Adrenal gland (tissue), 12 donors: Measurements from ENCODE around the gene TMEM132D. TPM values are rescaled to one million over a fixed set of nuclear protein-coding genes. Genes with fewer than 3 reads are reported as not detected.

Experiments
- DNase-seq, 7 donors: peaks; one replicate each; pipeline ENCODE4 v3.0.0-alpha.2; 2019 to 2020
- H3K27ac ChIP-seq, 5 donors: fragments of 200-600 bp; sonication (generic) in 4 of 5; 1 replicate in 3 of 5; 2 replicates in 2 of 5; pipeline versions ENCODE4 v1.5.1 to v1.8.0; 2016 to 2020; ENCODE audit warnings: mild to moderate bottlenecking in 1 of 5
- H3K27me3 ChIP-seq: fragments of 200-600 bp; 2 replicates; pipeline ENCODE4 v1.8.0; 2021
- H3K36me3 ChIP-seq, 2 donors: fragments of 200-600 bp; replicated peaks in 1 of 2; 1 replicate in 1 of 2; 2 replicates in 1 of 2; pipeline versions ENCODE4 v1.5.1 to v1.8.0; 2018 to 2022
- H3K4me1 ChIP-seq, 2 donors: fragments of 200-600 bp; replicated peaks in 1 of 2; 1 replicate in 1 of 2; 2 replicates in 1 of 2; pipeline versions ENCODE4 v1.5.1 to v1.8.0; 2018 to 2021
- H3K4me3 ChIP-seq, 4 donors: fragments of 200-600 bp; sonication (generic) in 3 of 4; one replicate each; pipeline ENCODE4 v1.5.1; 2016 to 2018
- H3K9me3 ChIP-seq, 3 donors: fragments of 200-600 bp; sonication (generic) in 1 of 3; replicated peaks in 1 of 3; 1 replicate in 2 of 3; 2 replicates in 1 of 3; pipeline versions ENCODE4 v1.5.1 to v1.8.0; 2016 to 2021
- CTCF ChIP-seq, 6 experiments: fragments of 450-650 bp in 4 of 6; fragments of 200-600 bp in 2 of 6; sonication (generic) in 1 of 6; IDR thresholded peaks; 1 replicate in 5 of 6; 2 replicates in 1 of 6; pipeline versions ENCODE4 v1.5.1 to v1.8.0; 2016 to 2021; ENCODE audit warnings: antibody characterized with exemption in 6 of 6, mild to moderate bottlenecking in 2 of 6, moderate library complexity in 1 of 6
- POLR2A ChIP-seq, 2 donors: fragments of 450-650 bp; IDR thresholded peaks; one replicate each; pipeline ENCODE4 v1.6.1; 2017; ENCODE audit warnings: antibody characterized with exemption in 2 of 2, mild to moderate bottlenecking in 2 of 2, moderate library complexity in 1 of 2
- WGBS, 4 donors: extraction: QIAGEN DNeasy Blood & Tissue Kit in 2 of 4; methylation state at CpG; one replicate each; pipeline versions ENCODE4 v1.1.5 to v1.1.7; 2013 to 2017; 5-methylcytosine and 5-hydroxymethylcytosine counted together
- intact Hi-C, 2 donors: fragments of 100-400 bp; cut with DNase I; formaldehyde crosslinking; loops; one replicate each; pipeline versions ENCODE4 v1.14.1 to v1.15.0; 2022 to 2023
- polyA plus RNA-seq, 3 donors: library from polyadenylated mRNA; stranded (reverse); fragments of 200-250 nt in 2 of 3; fragments of 350-450 nt in 1 of 3; fragmentation: Illumina TruSeq in 1 of 3; extraction: RNeasy Lipid Tissue Mini Kit (QIAGEN cat#74804) in 1 of 3; gene quantifications; one replicate each; pipeline ENCODE4 v1.2.3, GENCODE V29; 2013 to 2014
- total RNA-seq, 9 donors: library from RNA; depleted of rRNA in 4 of 9; stranded (reverse); fragments of >200 nt in 4 of 9; fragments of 120-200 nt in 1 of 9; fragmentation: NEBNext Ultra II Directional in 1 of 9; extraction: Animal tissue kit (Norgen Biotek cat#: 25700) in 1 of 9; gene quantifications; one replicate each; pipeline versions ENCODE4 v1.1.0 to v1.2.4, GENCODE V29; 2013 to 2023
- donor health status: healthy with polysubstance abuse.
- donor health status: Bipolar disorder and iron deficiency.
- donor health status: DM: yes; HTN: yes; CAD: no.
- donor health status: DM: no; HTN: no; CAD: no.
- donor health status: DM: no; HTN: no; CAD: no.
- donor health status: DM: yes; HTN: yes; CAD: no.

TMEM132D gene
- total and polyA plus RNA-seq, 12 donors, result 0.03 to 0.83 (median 0.35) TPM; not detected in 8

DNA sequence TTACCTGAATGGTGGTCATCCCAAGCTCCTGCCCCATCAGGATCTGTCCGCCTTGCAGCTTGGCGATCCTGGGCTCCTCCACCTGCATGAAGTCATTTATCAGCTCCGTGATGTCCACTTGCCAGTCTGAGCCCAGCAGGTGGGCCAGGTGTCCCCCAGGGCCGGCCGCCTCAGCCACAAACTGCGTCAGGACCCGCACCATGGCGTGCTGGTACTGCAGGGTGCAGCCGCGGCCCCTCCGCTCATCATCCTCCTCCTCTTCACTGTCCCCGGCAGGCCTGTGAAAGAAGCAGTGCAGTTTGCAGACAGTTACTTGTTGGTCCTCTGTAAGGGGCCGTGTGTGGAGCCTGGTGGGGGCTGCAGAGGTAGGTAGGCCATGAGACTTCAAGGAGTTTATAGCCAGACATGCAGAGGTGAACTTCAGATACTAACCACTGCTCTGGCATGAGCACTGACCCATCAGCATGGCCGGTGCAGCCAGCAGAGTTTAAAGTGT, 822.0 kb downstream of the TMEM132D start:
- no peaks in the 10 kb centered on the region for H3K9me3 ChIP-seq
- peak in 1 of 7 donors; percentile 5 for DNase-seq
- no peak overlapping the region for H3K4me3 ChIP-seq
- H3K27ac ChIP-seq, result no peak overlapping the region
- intact Hi-C loops, result no loop called here
- no peaks in the 10 kb centered on the region for H3K4me1 ChIP-seq
- no peaks in the 10 kb centered on the region for H3K27me3 ChIP-seq
- WGBS, 4 donors, result 77 to 80% (median 80%) methylated on average over 9 to 14 of the region's 14 CpGs
- H3K36me3 ChIP-seq, result no peaks in the 10 kb centered on the region
- TF ChIP-seq POLR2A (IDR thresholded peaks at IDR 0.05) (no peak), CTCF (IDR thresholded peaks at IDR 0.05) (no peak)

DNA sequence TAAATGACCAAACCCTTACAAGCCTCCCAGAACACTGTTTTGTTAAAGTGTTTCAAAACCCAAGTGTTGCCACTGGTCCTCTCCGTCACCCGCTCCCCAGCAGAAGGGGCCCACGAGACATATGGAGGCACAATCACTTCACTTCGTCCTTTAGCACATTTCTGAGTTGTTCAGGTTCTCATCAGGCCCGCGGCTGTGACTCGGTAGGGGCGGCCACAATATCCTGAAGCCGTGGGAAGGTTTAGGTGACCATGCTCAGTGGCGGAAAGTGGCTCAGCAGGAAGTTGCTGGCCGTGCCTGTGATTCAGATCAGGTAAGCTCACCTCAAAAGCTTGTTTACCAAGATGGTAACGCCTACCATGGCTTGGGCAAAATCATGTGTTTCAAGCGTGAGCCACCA, 823.0 kb downstream of the TMEM132D start:
- H3K9me3 ChIP-seq, result no peaks in the 10 kb centered on the region
- H3K27ac ChIP-seq, result no peak overlapping the region
- H3K4me3 ChIP-seq, result no peak overlapping the region
- no peaks in the 10 kb centered on the region for H3K36me3 ChIP-seq
- TF ChIP-seq POLR2A (IDR thresholded peaks at IDR 0.05), result no peak
- no peak for TF ChIP-seq CTCF (IDR thresholded peaks at IDR 0.05)
- intact Hi-C loops, result no loop called here
- H3K4me1 ChIP-seq, result no peaks in the 10 kb centered on the region
- no peaks in the 10 kb centered on the region for H3K27me3 ChIP-seq
- DNase-seq, result peak in 1 of 7 donors; percentile 7
- WGBS, 4 donors, result 78 to 86% (median 79%) methylated on average over 13 of the region's 13 CpGs

DNA sequence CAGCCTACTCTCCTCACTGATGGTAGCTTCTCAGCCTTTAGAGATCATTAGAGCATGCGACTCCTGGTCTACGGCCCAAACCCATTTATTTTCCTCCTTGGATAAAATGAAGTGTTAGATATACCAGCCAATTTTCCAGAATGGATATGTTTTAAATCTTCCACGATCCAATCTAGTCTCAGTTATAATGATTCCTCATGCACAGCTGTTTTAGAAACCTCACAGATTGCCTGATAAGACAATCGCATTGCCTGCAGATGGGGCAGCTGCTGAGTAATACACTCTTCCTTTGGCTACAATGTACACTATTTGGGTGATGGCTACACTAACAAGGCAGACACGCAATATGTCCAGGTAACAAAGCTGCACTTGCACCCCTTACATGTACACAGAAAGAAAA, 823.4 kb downstream of the TMEM132D start:
- H3K27ac ChIP-seq, result no peak overlapping the region
- H3K9me3 ChIP-seq, result no peaks in the 10 kb centered on the region
- DNase-seq, result no peak
- H3K36me3 ChIP-seq, result no peaks in the 10 kb centered on the region
- no peak overlapping the region for H3K4me3 ChIP-seq
- intact Hi-C loops, result no loop called here
- H3K4me1 ChIP-seq, result no peaks in the 10 kb centered on the region
- TF ChIP-seq CTCF (IDR thresholded peaks at IDR 0.05) (no peak), POLR2A (IDR thresholded peaks at IDR 0.05) (no peak)
- no peaks in the 10 kb centered on the region for H3K27me3 ChIP-seq
- 70 to 80% (median 75%) methylated on average over 5 of the region's 5 CpGs for WGBS, 4 donors

GRCh38 chr12:129079719-129080118, 824.1 kb downstream of the TMEM132D start:
- TF ChIP-seq CTCF (IDR thresholded peaks at IDR 0.05) (no peak), POLR2A (IDR thresholded peaks at IDR 0.05) (no peak)
- 68 to 75% (median 72%) methylated on average over 5 of the region's 5 CpGs for WGBS, 4 donors

More at GRCh38 chr12:129079719-129080118, 824.1 kb downstream of the TMEM132D start:
- no peak overlapping the region for H3K4me3 ChIP-seq
- no peak for DNase-seq
- no peak overlapping the region for H3K27ac ChIP-seq
- H3K4me1 ChIP-seq, result no peaks in the 10 kb centered on the region
- intact Hi-C loops, result no loop called here
- no peaks in the 10 kb centered on the region for H3K9me3 ChIP-seq
- H3K36me3 ChIP-seq, result no peaks in the 10 kb centered on the region
- H3K27me3 ChIP-seq, result no peaks in the 10 kb centered on the region
